Ishikawa (cell line): ENCODE data around the gene IRAK1.

ENCODE experiments used
- CEBPB ChIP-seq: IDR thresholded peaks from 2 replicates; pipeline ENCODE4 v1.6.1; 2012
- CREB1 ChIP-seq: IDR thresholded peaks from 2 replicates; pipeline ENCODE4 v1.6.1; 2012; ENCODE audit warnings: low read depth
- EGR1 ChIP-seq: IDR thresholded peaks from 2 replicates; pipeline ENCODE4 v1.6.1; 2012
- EP300 ChIP-seq: IDR thresholded peaks from 2 replicates; pipeline ENCODE4 v1.6.1; 2012; ENCODE audit warnings: borderline replicate concordance
- FOXM1 ChIP-seq: IDR thresholded peaks from 2 replicates; pipeline ENCODE4 v1.6.1; 2012; ENCODE audit warnings: low read depth, borderline replicate concordance
- MAX ChIP-seq: IDR thresholded peaks from 2 replicates; pipeline ENCODE4 v1.6.1; 2012
- NFIC ChIP-seq: IDR thresholded peaks from 2 replicates; pipeline ENCODE4 v1.6.1; 2012
- RAD21 ChIP-seq: IDR thresholded peaks from 2 replicates; pipeline ENCODE4 v1.6.1; 2012; ENCODE audit warnings: low read depth
- REST ChIP-seq: IDR thresholded peaks from 2 replicates; pipeline ENCODE4 v1.6.1; 2012; ENCODE audit warnings: low read depth, mild to moderate bottlenecking
- TAF1 ChIP-seq: IDR thresholded peaks from 2 replicates; pipeline ENCODE4 v1.6.1; 2012; ENCODE audit warnings: low read depth, mild to moderate bottlenecking
- TCF12 ChIP-seq: IDR thresholded peaks from 2 replicates; pipeline ENCODE4 v1.6.1; 2012; ENCODE audit warnings: low read depth
- TEAD4 ChIP-seq: IDR thresholded peaks from 2 replicates; pipeline ENCODE4 v1.6.1; 2012
- USF1 ChIP-seq: IDR thresholded peaks from 2 replicates; pipeline ENCODE4 v1.6.1; 2012
- YY1 ChIP-seq: IDR thresholded peaks from 2 replicates; pipeline ENCODE4 v1.6.1; 2012; ENCODE audit warnings: low read depth
- ZBTB7A ChIP-seq: IDR thresholded peaks from 2 replicates; pipeline ENCODE4 v1.6.1; 2012; ENCODE audit warnings: low read depth

IRAK1 gene

GRCh38 chrX:154027986-154028385 is 8.3 kb upstream of the IRAK1 start:
- TF ChIP-seq ZBTB7A, result no peak
- TF ChIP-seq MAX, result no peak

- TF ChIP-seq ZBTB7A, result no peak
- no peak for TF ChIP-seq CEBPB
- no peak for TF ChIP-seq TCF12
- TF ChIP-seq USF1, result no peak
- no peak for TF ChIP-seq CREB1
- no peak for TF ChIP-seq YY1
- no peak for TF ChIP-seq EP300
- TF ChIP-seq RAD21, result no peak
- no peak for TF ChIP-seq REST
- no peak for TF ChIP-seq EGR1
- TF ChIP-seq NFIC, result no peak
- no peak for TF ChIP-seq FOXM1
- TF ChIP-seq TEAD4, result no peak
- no peak for TF ChIP-seq MAX
- TF ChIP-seq TAF1, result no peak
Measured at GRCh38 chrX:154027022-154027402, 7.3 kb upstream of the IRAK1 start.

GRCh38 chrX:154026136-154027021 is 6.7 kb upstream of the IRAK1 start:
- TF ChIP-seq NFIC, result no peak
- no peak for TF ChIP-seq TEAD4
- TF ChIP-seq TCF12, result no peak
- no peak for TF ChIP-seq EP300
- TF ChIP-seq USF1, result no peak
- TF ChIP-seq CREB1, result no peak
- no peak for TF ChIP-seq FOXM1
- no peak for TF ChIP-seq CEBPB
- TF ChIP-seq MAX, result no peak
- no peak for TF ChIP-seq TAF1

- TF ChIP-seq TEAD4 (no peak), EP300 (no peak), TCF12 (no peak), USF1 (no peak), ZBTB7A (no peak), CREB1 (no peak), NFIC (no peak), FOXM1 (no peak), YY1 (no peak), EGR1 (no peak), RAD21 (no peak), CEBPB (no peak), REST (no peak), MAX (no peak)
Measured at GRCh38 chrX:154025230-154025629, 5.5 kb upstream of the IRAK1 start.

GRCh38 chrX:154024271-154024670 is 4.6 kb upstream of the IRAK1 start:
- TF ChIP-seq NFIC (no peak), REST (no peak), EP300 (no peak), RAD21 (no peak)
